Nucleus accumbens (tissue), 56 donors: ENCODE data around the gene SRPRB.

Experiments used
- DNase-seq, 56 donors: peaks; one replicate each; lab custom pipeline; 2025; lab: John Stamatoyannopoulos, UW

Gene SRPRB

DNA sequence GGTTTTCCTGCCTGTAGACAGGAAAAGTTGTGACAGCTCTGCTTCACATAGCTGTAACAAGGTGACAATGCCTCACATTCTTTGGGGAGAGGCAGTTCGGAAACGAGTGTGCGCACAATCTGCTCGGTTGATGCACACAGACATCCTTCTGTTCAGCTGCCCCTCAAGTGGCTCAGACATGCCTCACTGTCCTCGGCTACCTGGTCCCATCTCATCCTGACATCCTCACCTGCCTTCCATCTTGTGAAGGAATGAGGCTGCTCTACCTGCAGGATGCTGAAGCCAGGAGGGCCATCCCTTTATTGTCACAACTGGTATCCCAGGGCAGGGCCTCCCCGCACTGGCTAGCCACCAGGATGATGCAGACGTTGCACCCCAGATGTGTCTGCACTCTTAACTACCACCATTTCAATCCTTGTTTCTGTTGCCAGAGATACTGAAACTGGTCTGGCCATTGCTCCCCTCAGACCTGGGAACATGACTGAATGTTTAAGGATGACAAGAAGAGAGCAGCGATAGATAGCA lies 19.4 kb downstream of the SRPRB start:
- DNase-seq: no peak

DNA sequence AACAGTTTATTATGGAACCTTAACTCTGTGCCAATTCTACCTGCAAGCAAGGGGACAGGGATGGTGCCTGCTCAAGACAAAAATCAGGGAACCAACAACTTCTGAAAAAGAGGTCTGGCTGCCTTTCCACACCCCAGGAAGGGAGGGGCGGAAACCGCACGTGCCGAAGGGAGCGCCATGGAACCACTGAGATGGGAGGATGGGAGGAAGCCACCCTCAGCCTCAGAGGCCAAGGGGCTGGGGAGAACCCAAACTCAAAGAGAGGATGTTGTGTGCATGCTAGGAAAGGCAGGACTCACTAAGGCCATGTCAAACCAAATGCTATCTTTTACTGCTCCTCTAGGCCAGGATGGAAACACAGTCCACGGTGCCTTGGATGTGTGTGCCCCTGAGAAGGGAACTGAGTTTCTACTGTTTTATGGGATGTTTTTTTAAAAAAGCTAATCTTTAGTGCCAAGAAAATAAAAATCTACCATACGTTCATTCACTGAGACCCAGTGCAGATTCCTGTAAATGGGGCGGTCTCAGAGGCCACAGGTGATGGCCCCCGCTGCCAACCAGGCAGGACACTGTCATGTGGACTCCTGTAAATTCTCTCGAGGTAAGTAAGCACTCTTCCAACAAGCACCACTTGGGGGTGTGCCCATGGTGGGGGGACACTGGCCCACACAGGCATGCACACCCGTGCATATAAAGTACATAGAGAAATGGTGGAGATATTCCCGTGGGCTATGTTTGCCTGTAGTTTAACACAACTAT lies 20.5 kb downstream of the SRPRB start:
- no peak for DNase-seq

DNA sequence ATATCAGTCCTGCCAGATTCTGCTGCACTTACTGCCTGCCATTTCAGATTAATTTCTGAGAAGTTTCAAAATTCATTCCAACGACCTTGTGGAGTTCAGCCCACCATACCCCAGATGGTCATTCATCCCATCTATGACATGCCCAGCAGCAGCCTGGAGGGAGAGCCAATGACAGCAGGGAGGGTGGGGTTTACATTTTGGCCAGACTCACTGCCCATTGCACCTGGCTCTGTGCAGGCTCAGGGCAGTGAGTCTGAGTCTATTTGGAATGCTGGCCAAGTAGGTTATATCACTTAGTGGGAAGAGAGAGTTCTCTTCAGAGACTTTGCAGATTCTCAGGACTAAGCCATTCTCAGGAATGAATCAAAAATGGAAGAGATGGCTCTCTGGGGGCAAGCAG lies 21.5 kb downstream of the SRPRB start:
- DNase-seq: no peak

DNA sequence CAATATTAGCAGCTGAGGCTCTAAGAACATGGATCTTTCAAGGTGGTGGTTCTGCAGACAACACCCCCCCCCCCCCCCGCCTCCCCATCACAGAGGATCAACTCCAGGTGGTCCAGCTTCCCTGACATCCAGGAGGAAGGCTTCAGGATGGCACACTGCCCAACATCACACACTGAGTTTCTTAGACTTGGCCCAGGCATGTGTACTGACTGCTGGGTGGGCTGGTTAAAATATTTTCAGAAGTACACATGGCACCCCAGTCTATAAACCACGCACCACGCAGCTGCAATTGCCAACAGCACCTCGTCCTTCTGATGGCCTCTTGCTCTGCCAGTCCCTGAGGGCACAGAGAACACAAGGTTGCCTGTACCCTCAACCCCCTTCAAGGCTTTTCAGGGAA lies 22.1 kb downstream of the SRPRB start:
- DNase-seq: no peak

DNA sequence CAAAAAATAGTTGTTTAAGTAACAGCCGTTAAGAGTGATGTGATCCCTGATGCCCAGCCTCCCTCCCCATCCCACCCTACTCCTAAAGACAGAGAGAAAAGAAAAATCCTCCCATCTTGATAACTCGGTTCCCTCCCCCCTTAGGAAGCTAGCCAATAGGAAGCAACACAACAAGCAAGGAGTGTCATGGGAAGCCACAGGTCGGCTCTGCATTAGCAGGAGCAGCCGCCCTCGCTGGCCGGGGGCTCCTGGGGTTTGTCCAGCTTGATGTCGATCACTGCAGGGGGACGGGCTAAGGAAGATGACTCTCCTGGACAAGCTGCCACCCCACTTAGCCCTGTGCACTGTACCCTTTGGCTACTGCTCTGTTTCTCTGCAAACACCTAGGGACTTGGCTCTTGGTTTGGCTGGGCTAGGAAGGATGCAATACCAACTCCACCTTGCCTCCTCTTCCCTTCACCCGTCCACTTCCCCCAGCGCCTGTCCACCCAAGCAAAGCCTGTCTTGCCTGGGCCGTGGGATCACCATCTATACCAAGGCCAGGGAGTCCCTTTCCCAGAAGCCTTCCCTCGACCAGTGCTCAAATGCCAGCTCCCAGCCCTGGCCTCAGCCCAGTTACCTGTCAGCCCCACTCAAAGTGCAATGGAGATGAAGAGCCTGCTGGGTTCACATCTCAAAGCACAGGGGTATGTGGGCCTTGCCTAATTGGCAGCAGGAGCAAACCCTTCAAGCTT lies 23.1 kb downstream of the SRPRB start:
- no peak for DNase-seq

DNA sequence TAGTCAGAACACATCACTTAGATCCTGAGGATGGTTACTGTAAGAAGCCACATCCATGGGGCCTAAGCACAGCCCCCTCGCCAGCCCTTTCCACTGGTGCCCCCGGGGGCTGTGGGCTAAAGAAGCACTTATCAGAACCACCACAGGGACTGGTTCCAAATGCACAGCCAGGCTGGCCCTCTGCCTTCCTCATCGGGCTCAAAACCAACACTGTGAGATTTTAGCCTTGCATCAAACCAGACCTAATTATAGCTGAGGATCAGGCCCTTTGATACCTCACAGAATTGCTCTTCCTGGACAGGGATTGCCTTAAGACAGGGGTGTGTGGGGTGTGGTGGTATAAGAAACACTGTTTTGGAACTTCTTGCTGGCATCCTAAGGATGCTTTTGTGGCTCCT lies 23.7 kb downstream of the SRPRB start:
- no peak for DNase-seq

DNA sequence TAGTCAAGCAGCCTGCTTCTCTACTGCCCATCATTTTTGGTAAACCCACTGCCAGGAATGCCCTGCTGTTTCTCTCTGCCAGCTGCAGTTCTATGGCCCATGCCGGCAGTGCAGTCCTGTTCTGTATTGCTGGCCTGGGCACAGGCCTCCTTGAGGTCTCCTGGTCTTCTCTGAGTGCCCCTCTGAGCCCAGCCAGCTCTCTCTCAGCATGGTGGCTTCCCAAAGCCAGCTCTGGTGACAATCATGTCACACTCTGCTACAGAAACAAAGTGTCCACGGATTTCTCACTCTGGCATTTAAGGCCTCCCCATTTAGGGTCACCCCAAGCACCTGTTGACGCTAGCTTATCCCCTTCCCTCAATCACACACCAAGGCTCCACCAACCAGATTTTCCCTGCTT lies 24.5 kb downstream of the SRPRB start:
- no peak for DNase-seq

DNA sequence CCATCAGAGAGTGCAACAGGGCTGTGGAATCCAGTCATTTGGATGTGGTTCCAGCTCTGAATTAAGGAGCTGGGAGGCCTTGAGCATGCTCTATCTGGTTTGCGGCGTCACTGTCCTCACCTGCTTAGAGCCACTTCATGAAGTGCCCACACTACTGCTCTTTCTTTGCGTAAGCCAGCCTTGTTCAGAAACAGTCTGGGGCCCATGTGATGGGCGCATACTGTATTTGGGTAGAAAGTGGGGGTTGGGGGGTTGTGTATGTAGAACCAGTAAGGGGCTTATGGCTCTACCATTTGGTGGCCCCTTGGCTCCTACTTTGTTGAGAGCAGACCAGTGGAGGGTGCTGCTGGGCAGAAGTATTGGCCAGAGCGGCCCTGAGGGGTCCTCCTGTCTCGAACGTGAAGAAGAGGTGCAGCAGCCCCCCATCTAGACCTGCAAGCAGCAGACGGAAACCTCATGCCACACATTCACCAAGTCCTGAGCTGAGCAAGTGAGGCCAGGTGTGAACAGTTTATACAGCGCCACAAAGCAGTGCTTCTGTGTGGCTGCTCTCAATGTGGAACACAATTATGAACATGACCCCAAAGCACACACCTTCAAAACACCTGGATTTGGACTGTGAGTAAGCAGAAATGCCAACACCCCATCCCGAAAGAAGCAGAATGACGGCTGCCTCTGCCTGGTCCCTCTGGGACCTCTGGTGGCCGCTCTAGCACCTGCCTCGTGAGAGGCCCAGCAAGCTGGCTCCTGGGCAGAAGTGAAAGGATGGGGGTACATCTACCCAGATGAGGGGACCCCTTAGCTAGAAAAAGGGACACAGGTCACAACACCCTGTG lies 26.6 kb downstream of the SRPRB start:
- DNase-seq: no peak

DNA sequence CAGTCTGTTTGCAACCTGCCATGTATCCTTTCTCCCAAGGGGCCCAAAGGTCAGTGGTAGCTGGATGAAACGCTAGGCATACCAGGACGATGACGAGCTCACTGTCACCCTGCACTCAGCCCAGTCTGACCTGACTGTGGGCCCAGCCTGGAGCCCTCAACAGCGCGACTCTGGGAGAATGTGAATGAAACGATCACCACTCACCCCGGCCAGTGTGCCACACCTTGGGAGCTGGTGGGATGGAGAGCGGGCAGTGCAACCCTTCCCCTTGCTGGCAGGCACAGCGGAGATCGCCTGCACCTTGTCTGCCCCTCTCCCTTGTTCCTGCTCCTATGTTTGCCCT lies 27.2 kb downstream of the SRPRB start:
- DNase-seq: no peak

DNA sequence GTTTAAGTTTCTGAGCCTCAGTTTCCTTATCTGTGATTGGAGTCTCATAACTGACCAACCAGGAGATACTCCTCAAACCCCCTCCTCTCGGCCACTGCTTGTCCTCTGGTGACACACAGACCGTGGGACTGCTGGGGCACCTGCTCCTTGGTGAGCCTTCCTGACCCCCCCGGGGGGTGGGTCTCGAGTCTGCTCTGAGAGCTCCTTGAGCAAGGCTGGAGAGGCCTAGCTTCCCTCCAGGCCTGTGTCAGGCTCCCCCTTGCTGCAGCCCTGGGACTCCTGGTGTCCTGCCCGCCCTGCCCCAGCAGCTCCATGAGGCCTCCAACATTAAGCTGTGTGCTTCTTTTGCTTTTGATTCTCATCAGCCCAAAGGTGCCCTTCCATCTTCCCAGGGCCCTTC lies 27.7 kb downstream of the SRPRB start:
- no peak for DNase-seq

DNA sequence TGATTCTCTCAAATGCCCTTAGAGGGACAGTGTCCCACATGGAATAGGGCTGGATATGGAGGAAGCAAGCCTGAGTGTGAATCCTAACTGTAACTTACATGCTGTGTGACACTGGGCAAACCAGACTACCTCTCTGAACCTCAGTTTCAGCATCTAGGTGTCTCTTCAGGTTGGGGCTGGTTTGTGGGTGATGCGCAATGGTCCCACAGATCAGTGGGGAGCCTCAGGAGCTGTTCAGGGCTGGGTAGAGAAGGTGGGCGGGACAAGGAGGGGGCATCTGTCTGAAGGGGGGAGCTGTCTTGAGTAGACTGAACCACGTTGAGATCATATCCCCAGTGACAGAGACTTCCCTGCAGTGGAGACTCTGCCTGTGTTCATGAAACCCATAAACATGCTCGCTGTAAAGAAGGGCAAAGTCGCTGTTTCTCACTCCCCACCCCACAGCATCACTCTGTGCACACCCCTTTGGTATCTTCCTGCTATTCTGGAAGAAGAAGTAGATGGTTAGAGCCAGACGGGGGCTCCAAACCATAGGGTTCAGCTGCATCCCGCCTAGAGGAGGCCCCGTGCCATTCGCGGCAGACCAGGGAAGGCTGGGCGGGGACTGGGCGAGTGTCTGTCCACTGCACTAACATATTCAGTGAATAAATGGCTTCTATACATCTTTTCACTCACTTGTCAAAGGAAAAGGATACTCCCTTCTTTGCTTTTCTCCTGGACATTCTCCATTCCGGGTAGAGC lies 28.4 kb downstream of the SRPRB start:
- DNase-seq: no peak

DNA sequence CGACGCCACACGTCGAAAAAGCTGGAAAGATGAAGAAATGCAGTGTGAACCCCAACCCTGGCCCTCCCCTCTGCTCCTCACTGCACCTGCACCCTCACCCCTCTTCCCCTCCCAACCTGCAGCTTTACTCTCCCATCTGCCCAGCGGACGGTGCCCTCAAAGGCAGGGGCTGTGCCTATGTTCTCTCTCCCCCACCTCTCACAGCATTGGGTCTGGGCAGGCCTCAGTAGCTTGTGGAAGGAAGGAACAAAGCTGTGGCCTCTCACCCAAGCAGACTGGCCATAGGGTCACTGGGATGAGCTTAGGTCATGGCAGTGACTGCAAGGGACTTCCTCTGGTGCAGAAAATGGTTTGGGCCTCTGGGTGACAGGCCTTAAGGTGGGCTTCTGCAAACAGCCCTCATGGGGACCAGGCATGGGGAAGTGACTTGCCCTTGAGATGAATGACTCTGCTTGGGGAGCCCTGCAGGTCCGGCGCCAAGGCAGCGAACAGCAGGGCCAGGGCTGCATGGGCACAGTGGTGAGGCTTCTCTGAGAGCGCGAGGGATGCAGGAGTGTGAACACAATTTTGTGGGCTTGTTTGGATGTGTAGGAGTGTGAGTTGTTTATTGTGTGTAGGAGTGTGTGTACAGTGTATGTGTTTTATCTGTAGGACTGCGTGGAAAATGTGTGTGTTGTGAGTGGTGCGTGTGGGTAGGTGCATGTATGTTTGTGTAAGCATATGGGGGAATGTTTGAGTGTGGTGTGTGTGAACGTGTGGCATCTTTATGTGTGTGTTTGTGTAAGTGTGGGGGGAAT lies 29.2 kb downstream of the SRPRB start:
- DNase-seq: no peak

DNA sequence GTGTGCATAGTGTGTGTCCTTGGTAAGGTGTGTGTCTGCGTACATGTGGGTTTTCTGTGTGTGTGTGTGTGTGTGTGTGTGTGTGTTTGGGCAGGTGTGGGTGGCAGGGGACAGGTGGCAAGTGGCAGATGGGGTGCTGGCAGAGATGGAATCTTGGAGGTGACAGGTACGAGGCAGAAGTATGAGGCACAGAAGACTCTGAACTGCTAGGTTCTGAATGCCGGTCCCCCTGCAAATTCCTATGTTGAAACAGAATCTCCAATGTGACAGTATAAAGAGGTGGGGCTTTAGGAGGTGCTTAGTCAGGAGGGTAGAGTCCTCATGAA lies 29.8 kb downstream of the SRPRB start:
- no peak for DNase-seq

DNA sequence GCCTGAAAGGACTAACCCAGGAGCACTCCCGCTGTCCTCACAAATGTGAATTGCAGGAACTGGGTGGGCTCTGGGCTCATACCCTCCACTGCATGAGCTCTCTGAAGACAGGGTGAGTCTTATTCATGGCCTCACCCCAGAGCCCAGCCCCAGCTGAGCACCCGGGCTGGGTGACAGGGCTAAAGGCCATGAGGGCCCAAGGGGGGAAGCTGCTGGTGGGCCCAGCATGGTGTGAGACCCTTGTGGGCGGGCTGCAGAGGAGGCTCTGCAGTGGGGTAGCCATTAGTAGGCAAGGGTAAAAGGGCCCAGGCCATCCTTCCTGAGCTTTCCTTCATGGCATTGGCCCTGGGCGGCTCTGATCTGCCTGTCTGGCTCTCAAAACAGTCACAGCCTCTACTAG lies 30.3 kb downstream of the SRPRB start:
- DNase-seq: no peak

DNA sequence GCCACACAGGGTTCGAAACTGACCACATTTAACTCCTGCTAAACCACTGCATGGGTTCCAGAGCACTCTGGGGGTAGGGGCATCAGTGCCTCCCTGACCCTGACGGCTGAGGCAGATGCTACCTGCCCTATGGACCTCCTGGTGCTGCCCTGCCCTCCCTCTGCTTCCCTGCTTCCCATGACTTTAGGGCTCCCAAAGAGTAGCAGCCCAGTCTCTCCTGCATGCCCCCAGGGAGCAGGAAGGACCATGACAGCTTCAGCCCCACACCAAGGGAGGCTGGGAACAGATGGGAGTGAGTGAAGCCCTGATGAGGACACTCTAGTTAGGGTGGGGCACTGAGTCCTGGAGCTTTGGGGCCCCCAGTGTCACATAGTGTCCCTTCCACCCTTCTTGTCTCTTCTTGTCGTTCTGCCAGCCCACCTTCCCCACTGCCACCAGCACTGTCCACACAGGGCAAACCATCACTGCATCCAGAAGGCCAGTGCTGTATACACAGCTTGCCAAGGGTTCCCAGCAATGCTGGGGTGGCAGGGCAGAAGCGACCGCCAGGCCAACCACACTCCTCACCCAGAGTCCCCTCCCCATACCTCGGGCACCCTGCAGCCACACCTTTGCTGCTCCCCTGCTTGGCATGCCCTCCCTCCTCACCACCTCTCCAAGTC lies 31.0 kb downstream of the SRPRB start:
- DNase-seq: no peak

DNA sequence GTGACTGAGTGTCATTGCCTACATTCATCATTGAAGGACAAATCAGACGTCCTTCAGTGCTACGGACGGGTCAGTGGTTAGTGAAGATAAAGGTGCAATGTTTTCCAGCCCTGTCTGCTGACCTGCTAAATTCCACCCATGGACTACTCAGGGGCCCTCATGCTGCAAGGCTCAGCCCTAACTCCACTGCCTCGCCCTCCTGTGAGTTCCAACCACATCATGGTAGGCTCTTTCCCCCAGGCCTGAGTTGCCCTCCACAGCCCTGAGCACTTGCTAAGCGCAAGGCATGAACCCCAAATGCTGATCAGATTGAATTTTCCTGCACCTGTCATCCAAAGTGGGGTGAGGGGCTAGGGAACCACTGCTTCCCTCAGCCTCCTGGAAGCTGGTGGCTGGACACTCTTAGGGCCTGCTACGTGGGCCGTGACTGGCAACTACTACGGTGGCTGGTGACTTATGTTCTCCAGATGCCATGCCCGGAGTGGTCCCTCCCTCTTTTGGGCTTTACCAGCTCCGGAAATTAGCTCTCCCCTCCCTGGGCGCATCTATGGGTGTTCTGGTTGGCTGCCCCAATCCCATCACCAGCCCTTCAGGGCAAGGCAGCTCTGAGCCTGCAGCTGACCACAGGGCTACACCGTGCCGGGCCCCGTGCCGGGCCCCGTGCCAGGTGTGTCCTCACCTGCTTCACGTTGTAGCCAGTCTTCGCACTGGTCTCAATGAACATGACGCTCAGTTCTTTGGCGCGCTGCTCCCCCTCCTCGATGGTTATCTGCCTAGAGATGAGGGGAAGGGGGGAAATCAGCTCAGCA lies 32.1 kb downstream of the SRPRB start:
- DNase-seq: no peak

DNA sequence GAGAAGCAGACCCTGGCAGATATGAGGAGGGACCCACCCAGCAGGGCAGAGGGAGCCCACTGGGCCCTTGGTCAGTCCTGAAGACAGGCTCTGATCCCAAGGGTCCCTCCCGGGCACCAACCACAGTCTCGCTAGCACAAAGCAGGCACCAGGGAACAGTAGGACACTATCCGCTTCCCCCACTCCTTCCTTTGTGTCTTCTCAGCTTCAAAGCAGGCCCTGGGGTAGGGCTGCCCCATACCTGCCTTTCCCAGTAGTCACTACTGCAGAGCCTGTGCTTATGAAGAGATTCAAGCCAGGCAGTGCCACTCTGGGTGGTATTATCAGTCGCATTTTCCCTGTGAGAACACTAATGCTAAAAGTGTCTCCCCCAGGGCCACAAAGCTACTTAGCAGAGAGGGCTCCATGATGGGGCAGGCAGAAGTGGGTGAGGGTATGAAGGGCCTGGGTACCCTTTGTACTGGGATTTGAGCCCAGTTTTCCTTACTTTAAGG lies 32.7 kb downstream of the SRPRB start:
- no peak for DNase-seq
